GM19467 (cell line): ENCODE results near the gene KIF14.

ENCODE experiments used
- ATAC-seq: cut with Tn5 transposase; IDR thresholded peaks from one replicate; pipeline ENCODE4 v1.9.1; 2021; ENCODE audit warnings: mild to moderate bottlenecking, moderate library complexity; ENCODE audit not compliant: unreplicated experiment

Gene KIF14

DNA sequence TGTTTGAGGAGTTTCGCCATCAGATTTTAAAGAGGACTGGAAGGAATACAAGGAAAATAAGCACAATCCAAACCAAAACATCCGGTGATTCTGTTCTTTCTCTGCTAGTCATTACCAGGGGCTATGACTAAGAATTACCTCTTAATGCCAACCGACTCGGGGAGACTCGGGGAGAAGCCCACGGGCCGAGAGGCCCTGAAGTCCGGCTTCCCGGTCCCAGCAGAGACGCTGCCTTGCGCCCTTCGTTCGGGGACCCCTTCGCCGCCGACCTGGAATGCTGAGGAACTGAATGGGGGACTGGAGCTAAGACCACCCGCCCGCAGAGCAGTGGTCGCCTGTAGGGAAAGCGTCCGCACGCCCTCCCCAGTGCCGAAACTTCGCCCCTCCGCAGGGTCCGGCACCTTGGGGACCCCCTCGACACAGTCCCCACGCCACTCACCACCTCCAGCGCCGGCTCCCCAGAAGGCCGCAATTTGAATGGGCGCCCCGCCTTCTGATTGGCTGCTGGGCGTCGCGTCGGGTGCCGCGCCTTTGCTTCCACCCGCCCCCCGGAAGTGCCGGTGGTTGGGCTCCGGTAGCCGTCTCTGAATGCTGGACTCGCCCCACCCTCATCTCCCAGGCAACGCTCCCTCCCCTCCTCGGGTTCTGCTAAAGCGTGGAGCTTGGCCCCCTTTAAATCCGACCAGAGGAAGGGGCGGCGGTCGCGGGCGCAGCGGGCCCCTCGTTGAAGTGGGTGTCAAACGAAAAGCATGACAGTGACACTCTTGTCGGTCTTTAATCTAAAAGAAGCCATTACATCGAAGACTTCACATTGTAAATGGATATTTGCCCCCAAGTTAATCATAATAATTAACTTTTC, at the start of gene KIF14:
Gene KIF14 (minus strand): TSS at position 479 of the 859 bp plus-strand sequence. CDS start 2,028 bp downstream, outside the sequence.
- ATAC-seq, result peak; percentile 94

DNA sequence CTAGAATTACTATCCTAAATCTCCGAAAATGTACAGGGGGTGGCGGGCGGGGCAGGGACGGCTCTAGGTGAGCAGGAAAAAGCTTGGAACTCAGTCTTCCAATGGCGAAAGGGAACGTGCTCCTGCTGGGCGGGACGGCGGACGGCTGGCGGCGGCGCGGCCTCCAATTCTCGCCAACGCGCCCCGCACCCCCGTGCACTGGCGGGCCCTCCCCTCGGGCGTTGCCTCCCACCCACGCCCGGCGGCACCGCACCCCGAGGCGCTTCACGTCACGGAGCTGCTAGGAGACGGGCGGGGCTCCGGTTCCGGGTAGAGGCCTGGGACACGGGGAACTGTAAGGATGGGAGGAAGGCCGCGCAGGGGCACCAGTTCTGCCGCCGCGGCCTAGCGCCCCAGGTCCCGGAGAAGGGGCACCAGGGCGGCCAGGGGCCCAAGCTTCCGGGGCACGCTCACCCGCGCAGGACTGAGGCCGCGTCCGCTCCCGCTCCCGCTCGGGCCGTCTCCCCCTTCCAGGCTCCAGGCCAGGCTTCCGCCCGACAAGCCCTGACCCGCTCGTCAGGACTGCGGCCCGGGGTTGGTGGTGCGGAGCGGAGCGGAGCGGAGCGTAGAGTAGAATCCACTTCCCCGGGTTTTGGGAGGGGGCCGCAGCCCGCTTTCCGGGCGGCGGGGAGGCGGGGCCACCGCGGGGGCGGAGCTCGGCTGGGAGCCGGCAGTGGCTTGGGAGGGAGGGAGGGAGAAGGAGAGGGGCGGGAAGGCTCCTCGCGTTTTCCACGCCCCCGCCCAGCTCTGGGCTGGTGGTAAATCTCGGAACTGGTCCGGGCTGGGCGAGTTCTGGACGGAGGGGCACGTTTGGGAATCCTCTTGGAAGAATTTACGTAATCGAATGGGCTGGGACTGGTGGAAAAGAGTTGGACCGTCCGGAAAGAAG, 49.0 kb upstream of the KIF14 start, which contains the start of gene DDX59:
Gene DDX59 (minus strand): TSS at position 594 of the 928 bp plus-strand sequence. CDS start 3,167 bp downstream, outside the sequence.
- ATAC-seq, result peak; percentile 85

- ATAC-seq, result no peak
Observed at GRCh38 chr1:200668514-200669313, 48.2 kb upstream of the KIF14 start.

GRCh38 chr1:200666309-200666708, 45.8 kb upstream of the KIF14 start:
- no peak for ATAC-seq

DNA sequence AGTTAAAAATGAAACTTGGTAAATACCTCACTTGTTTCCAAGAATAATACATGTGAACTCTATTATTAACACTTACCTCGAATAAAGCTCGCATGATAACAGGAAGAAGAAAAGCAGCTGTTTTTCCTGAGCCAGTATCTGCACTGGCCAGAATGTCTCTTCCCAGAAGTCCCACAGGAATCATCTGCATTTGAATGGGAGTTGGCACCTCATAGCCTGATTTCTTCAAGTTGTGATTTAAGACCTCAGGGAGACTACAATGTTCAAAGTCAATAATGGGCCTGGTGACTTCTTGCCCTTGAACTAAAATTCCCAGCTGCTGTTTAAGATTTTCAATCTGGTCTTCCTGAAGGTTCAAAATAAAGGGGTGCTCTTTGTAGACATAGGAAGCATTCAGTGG, 45.3 kb upstream of the KIF14 start:
- ATAC-seq, result no peak

GRCh38 chr1:200660719-200661118, 40.2 kb upstream of the KIF14 start:
- no peak for ATAC-seq

DNA sequence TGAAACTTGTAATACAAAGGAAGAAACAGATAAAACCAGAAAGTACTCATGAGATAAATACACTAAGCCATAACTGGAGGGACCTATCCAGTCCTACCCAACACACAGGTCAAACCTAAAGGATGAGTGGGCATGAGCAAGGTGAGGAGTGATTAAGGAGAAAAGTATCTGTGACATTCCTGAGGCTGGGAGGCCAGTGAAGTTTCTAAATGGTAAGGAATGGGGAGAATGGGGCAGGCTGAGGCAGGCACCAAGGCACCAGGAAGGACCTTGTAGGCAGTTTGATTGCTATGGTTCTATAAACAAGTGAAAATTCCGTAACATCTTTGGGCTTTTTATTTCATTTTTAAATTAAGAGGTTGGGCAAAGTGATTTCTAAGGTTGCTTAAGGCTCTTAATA, 38.7 kb upstream of the KIF14 start:
- ATAC-seq, result no peak

GRCh38 chr1:200658037-200658818, 37.7 kb upstream of the KIF14 start:
- ATAC-seq, result no peak

DNA sequence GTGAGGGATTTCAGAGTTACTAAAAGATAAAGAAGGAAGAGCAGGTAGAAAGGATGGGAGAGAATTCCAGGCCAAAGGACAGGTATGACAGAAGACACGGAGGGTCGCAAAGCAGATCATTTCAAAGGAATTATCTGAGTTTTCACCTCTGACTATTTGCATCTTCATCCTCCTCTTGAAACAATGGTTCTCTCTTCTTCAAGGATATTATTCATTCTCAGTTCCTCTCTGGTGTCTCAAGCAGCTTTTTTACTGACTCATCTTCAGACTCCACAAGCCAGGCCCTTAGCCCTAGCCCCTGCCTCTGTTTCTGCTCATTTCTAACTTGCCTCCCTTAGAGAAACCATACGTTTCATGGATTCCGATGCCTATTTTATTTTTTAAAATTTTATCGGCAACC, 34.1 kb upstream of the KIF14 start:
- peak; percentile 86 for ATAC-seq

- no peak for ATAC-seq
Observed at GRCh38 chr1:200653022-200653462, 32.5 kb upstream of the KIF14 start.

DNA sequence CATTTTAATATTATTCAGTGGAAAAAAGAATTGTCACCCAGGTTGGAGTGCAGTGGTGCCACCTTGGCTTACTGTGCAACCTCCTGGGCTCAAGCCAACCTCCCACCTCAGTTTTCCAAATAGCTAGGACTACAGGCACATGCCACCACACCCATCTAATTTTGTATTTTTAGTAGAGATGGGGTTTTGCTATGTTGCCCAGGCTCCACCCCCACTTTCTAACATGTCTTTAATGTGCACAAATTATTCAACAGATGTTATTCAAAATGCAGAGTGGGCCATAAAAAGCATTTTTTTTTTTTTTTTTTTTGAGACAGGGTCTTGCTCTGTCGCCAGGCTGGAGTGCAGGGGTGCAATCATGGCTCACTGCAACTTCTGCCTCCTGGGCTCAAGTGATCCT, 31.8 kb upstream of the KIF14 start:
- no peak for ATAC-seq

- ATAC-seq, result no peak
Observed at GRCh38 chr1:200646515-200646914, 26.0 kb upstream of the KIF14 start.

DNA sequence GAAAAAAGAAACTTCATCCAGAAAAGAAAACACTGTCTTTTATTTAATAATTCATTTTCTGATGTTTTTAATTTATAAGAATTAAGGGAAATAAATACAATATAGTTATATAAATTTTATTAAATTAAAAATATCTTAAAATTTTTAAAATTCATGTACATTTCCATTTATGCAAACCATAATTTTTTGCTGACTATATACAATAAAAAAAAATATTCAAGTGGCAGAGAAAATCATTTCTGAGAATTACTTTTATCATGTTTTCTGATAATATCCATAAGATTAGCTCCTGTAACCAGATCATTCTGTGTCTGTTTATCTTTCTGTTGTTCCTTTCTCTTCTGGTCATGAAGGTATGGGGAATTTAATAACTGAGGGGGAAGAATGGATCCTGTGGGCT, 23.5 kb upstream of the KIF14 start:
- ATAC-seq, result no peak

DNA sequence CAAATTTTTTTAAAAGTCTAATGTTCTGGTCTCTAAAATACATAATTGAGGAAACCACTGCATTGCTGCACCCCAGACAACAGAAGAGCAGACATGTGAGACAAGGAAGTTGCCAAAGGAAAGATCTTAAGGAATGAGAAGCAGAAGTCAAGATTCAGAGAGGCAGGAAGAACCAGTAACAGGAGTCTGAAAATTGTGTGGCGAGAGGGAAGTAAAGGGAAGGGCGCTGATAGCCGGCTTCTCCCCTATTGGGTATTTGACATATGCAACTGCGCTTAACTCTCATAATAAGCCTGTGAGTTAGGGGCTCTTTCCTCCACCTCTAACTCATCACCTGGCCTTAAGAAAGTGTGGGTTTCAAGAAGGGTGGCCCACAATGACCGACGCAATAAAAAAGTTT, 21.9 kb upstream of the KIF14 start:
- ATAC-seq, result no peak

DNA sequence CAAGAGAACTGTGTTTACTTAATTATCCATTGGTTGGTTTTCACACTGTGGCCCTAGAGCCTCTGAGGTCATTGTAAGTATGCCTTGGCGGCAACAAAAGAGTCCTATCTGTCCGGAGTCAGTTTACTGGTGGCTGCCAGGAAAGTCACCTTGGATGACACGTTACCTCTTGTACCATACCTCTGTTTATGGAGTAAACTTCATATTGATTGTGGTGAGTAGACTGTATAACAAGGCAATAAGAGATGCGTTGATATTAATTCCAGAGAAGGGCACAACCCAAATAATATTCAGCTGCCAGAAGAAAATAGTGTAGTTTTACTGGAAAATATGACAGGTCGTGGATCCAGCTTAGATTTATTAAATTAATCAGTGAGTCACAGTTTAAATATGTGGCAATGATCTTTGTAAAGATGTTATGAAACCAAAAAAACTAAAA, 20.4 kb upstream of the KIF14 start:
- ATAC-seq, result no peak

DNA sequence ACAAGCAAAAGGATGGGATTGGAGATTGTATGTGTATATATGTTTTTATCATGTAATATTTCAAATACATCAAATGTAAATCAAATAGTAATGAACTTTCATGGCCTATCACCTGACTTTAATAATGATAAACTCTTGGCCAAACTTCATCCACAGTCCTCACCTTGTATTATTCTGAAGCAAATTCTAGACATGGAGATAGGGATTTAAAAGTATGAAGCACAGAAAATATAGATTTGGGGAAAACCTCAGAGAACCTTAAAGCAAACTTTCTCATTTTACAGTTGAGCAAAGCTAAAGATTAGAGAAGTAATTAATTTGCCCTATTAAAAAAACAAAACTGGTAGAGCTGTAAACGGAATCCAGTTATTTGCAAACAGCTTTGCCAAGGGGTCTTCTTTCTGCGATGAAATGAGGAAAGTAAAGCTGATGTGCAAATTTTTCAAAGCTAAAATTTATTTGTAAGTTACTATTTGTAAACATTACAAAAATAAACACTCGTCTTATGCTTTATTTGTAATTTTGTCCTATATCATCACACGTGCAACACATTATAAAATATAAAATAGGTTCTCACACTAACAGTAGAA, 19.9 kb upstream of the KIF14 start:
- no peak for ATAC-seq

DNA sequence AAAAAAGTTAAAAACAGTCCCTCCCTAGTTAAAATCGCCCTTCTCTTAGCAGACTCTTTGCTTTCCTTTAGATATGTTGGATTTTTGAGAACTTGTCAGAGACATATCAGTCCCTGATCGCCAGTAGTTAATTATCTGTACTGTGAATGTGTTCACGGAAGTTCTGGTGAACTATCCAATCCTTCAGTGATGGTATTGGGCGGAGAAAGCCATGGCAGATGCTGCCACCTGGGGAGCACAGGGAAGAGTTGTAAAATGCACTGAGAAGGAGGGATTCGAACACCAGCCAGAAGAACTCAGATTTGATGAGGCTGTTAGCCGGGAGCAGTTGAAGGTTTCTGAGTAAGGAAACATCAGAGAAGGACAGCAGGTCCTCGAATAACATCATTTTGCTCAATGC, 17.5 kb upstream of the KIF14 start:
- ATAC-seq, result no peak

- ATAC-seq, result no peak
Observed at GRCh38 chr1:200636681-200637080, 16.1 kb upstream of the KIF14 start.
